ENCODE data around the gene PAPSS1. TPM values are rescaled to one million over a fixed set of nuclear protein-coding genes. Genes with fewer than 3 reads are reported as not detected.
"Not testable (repeated sequence)": the region's sequence is repeated elsewhere in the genome, so short reads cannot be mapped to it uniquely, and the experiment has no call there.

The PAPSS1 gene
- total RNA-seq, 1 experiment from 2014 or later: 52.1 TPM

DNA sequence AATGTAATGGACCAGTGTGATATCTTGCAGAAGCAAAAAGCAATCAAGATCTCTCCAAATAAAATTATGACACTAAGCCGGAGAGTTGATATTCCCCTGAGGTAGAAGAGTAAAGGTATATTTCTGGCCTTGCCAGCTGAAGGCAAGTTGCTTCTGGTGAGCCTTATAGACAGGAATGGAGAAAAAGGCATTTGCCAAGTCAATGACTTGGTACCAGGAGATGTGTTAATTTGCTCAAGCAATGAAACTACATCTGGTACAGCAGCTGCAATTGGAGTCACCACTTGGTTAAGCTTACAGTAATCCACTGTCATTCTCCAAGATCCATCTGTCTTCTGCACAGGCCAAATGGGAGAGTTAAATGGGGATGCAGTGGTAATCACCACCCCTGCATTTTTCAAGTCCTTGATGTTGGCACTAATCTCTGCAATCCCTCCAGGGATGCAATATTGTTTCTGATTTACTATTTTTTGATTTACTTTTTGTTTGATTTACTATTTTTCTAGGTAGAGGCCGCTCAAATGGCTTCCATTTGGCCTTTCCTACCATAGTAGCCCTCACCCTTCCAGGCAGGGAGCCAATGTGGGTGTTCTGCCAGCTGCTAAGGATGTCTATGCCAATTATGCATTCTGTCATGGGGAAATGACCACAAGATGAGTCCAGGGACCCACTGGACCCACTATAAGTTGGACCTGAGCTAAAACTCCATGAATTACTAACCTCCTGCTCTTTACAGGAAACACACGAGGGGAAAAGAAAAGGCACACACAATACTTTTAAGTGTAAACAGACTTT lies 6.3 kb upstream of the PAPSS1 start:
- DNase-seq (ENCODE audit: low read depth): peak; percentile 37

- peak; percentile 64 for DNase-seq (ENCODE audit: low read depth)
These were observed 5.3 kb upstream of the PAPSS1 start for GRCh38 chr4:107725281-107725859.

DNA sequence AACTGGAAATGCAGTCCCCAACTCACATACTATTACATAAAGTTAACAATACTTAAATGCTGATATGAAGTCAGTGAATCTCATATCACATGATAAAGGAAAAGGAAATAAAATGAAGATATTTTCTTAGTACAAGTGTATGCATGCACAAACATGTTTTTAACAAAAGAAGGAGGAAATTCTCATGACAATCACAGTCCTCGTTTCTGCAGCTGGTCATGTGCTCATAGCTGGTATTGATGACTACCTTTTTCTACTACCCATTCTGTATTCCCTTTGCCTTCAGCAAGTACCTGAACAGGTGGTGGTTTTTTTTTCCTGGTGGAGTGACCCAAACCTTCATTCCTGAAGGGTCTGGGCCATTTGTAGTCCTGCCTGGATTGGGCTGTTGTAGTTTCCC lies 3.3 kb upstream of the PAPSS1 start:
- DNase-seq (ENCODE audit: low read depth): not testable (repeated sequence)

DNA sequence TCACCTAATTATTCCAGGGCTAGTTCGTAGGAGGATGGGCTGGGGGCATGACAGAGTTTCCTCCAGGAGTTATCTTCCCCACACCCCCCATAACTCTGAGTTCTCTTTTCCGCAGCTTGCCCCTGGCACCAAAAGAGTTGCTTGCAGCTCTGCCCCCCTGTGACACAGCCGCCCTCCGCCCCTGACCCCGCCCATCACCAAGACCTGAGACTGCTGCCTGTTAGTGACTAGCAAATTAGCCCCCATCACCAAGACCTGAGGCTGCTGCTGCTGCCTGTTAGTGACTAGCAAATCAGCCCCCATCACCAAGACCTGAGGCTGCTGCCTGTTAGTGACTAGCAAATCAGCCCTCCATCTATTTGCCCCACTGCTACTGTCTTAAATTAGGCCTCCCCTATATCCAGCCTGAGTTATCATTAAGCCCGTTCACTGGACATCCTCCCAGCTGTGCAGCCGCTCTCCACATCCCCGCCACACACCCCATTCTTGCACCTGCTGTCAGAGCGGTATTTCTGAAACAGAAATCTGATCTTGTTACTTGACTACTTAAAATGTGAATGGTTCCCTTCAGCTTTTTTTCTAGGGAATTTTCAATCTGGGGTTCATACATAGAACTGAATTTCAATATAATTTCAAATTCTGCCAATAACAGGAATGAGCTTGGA lies 1.5 kb upstream of the PAPSS1 start:
- DNase-seq (ENCODE audit: low read depth): no peak

- DNase-seq (ENCODE audit: low read depth): peak; percentile 35
These were observed 670 bp downstream of the PAPSS1 start for GRCh38 chr4:107719207-107719921.

- DNase-seq (ENCODE audit: low read depth): peak; percentile 65
These were observed 1.6 kb downstream of the PAPSS1 start for GRCh38 chr4:107718351-107718965.

DNA sequence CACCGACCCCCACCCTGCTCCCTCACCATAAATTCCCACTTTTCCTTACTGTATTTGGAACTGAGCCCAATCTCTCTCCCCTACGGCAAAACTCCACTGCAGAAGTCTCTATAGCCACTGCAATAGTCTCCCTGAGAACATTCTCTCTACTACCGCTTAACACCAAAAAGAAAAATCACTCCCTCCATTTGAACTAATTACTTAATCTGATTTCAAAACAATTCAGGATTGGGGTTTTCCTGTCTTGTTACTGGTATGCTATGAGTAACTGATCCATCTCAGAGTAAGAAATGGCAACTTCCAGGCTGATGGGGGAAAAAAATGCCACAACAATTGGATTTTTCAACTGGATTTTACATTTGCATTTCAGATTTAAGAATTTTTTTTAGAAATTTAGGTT lies 5.8 kb downstream of the PAPSS1 start:
- peak; percentile 7 for DNase-seq (ENCODE audit: low read depth)

DNA sequence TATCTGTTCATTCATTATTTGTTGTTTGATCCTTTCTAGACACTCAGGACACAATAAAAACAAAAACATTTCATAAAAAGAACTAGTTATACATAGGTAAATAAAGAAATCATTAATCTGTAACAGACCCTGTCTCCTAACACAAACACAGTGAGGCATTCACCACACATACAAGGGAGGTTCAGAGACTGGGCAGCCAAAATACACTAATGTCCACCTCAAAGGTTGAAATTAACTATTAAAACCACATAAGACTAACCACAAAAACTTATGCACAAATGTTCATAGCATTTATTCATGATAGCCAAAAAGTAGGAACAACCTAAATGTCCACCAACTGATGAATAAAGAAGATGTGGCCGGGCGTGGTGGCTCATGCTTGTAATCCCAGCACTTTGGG lies 7.8 kb downstream of the PAPSS1 start:
- DNase-seq (ENCODE audit: low read depth): no peak

- DNase-seq (ENCODE audit: low read depth): no peak
These were observed 8.2 kb downstream of the PAPSS1 start for GRCh38 chr4:107711831-107712230.

- no peak for DNase-seq (ENCODE audit: low read depth)
These were observed 9.3 kb downstream of the PAPSS1 start for GRCh38 chr4:107710493-107711459.

DNA sequence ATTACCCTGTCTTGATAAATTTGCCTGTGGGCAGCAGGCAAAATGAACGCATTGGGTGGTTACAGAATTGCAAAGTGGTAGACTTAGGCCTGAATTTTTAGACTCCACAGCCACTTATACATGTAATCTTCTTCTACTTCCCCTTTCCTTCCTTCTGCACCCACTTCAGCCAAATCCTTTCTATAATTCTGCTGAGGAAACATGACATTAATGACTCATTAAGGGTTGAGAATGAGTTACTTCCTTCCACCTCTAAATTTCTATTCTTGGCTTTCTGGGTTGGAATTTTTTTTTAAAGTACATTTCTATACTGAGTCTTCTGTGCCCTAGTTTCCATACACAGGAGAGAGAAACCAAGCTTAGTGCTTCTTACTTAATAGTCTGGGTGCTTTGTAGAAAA lies 10.1 kb downstream of the PAPSS1 start:
- DNase-seq (ENCODE audit: low read depth): peak; percentile 19

DNA sequence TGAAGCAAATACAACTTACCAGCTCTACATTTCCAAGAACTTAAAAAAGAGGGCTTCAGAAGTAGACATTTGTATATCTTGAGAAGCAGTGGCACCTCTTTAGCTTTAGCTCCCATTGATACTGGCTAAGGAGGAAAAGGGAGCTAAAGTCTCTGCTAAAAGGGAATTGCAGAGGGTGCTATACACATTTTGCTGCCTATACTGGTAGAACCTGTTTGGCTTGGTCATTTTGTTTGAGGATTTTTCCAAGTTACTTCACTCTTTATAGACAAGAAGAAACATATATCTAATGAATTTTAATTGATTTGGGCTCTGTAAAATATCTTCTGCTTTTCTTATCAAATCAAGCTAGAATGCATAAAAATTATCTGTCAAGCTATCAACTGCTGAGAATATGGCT lies 11.8 kb downstream of the PAPSS1 start:
- no peak for DNase-seq (ENCODE audit: low read depth)

DNA sequence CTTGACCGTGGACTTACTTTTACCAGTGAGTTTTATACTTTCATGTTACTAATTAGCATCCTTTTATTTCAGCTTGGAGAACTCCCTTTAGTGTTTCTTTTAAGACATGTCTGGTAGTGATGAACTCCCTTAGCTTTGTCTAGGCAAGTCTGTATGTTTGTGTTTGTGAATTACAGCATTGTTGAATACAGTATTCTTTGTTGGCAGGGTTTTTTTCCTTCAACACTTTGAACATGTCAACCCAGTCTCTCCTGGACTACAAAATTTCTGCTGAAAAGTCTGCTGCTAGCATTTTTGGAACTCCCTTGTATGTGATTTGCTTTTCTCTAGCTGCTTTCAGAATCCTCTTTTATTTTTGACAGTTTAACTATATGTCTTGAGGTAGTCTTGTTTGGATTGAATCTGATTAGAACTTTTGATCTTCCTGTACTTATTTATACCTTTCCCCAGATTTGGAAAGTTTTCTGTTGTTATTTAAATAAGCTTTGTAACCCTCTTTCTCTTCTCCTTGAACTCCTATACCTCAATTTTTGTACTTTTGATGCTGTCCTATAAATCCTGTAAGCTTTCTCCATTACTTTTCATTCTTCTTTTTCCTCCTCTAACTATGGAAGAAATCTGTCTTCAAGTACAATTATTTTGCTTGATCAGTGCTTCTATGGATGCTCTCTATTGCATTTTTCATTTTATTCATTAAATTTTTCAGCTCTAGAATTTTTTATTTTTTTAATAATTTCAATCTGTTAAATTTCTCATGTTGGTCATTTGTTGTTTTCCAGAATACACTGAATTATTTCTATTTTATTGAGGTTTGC lies 14.1 kb downstream of the PAPSS1 start:
- DNase-seq (ENCODE audit: low read depth): no peak

GRCh38 chr4:107701565-107701964 lies 18.5 kb downstream of the PAPSS1 start:
- no peak for DNase-seq (ENCODE audit: low read depth)

- no peak for DNase-seq (ENCODE audit: low read depth)
These were observed 20.4 kb downstream of the PAPSS1 start for GRCh38 chr4:107699466-107700206.

GRCh38 chr4:107696187-107696586 lies 23.8 kb downstream of the PAPSS1 start:
- DNase-seq (ENCODE audit: low read depth): not testable (repeated sequence)

DNA sequence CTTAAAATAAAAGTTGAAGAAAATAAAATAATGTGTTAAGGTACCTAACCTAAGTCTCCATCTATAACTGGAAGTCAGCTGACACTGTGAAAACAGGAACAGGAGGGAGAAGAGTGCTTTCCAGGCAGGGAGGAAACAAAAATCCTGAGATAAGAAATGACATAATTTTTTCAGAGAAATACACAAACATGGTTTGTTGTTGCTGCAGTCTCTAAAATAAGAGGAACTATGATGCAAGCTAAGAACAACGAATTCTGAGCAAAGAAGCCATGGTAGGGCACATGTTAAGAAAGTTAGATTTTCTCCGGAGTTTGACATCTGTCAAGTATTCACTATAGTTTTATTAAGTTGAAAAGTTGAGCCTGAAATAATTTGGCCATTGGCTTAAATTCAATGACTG lies 26.9 kb downstream of the PAPSS1 start:
- no peak for DNase-seq (ENCODE audit: low read depth)

DNA sequence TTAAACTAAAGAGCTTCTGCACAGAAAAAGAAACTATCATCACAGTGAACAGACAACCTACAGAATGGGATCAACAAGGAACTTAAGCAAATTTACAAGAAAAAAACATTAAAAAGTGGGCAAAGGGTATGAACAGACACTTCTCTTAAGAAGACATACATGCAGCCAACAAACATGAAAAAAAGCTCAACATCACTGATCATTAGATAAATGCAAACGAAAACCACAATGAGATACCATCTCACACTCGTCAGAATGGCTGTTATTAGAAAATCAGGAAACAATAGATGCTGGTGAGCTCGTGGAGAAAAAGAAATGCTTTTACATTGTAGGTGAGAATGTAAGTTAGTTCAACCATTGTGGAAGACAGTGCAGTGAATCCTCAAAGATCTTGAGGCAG lies 27.8 kb downstream of the PAPSS1 start:
- no peak for DNase-seq (ENCODE audit: low read depth)

GRCh38 chr4:107691378-107691777 lies 28.7 kb downstream of the PAPSS1 start:
- DNase-seq (ENCODE audit: low read depth): no peak
